H54 (cell line): ENCODE measurements around the gene CXCL3.

Source experiments
- DNase-seq: peaks from one replicate; pipeline ENCODE4 v3.0.0; 2011; ENCODE audit warnings: low spot score, mixed read lengths; ENCODE audit not compliant: insufficient read length
- FAIRE-seq: peaks from 3 replicates; lab custom pipeline; 2011; peaks lifted over from hg19 to GRCh38; lab: Jason Lieb, UNC
- POLR2A ChIP-seq: IDR thresholded peaks from 2 replicates; pipeline ENCODE4 v1.6.1; 2011; ENCODE audit warnings: low read depth, mild to moderate bottlenecking, low read length

Gene CXCL3

DNA sequence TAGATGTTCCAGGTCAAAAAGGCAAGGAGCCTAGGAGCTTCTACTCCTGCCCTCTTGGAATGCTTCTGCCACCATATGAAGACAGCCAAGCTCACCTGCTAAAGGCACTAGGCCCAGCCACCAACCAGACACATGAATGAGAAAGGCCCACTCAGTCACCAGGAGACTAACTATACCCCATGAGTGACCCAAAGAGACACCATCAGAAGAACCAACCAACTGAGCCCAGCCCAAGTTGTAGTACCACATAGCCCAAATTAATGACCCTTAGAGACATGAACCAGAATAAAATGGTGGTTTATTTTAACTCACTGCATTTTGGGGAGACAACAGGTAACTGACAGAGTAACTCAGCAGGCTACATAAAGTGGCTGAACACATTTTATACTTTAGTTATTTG lies 22.9 kb upstream of the CXCL3 start:
- DNase-seq = no peak
- FAIRE-seq = no peak
- no peak for TF ChIP-seq POLR2A

DNA sequence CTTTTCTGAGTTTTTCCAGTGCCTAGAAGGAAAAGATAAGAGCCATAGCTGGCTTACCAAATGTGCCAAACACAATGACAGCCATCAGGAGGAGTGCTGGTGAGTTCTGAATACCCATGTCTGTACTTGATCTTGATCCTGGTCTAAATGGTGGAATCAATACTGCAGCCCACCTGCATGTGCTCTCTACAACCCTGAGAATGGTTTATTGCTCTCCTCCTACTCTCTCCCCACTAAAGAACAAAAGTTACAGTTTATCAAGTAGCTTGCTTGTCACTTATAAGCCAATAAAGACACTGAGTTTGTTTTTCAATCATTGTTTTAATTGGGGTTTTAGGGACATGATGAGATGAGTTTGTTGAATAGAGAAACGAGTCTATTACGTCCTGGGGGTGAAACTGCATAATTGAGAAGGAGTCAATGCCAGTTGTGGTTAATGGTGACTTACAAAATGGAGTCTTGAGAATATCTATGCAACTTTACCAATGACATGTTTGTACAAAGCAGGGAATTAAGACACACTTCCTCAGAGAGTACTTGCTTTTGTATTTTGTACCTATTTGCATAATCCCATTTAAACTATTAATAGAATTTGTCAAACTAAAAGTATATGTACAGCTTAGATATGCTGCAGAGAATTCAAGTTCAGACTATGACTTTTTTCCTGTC lies 20.8 kb upstream of the CXCL3 start:
- FAIRE-seq = no peak
- TF ChIP-seq POLR2A = no peak
- DNase-seq = no peak

GRCh38 chr4:74058048-74058651 lies 19.7 kb upstream of the CXCL3 start:
- FAIRE-seq = no peak
- DNase-seq = no peak

DNA sequence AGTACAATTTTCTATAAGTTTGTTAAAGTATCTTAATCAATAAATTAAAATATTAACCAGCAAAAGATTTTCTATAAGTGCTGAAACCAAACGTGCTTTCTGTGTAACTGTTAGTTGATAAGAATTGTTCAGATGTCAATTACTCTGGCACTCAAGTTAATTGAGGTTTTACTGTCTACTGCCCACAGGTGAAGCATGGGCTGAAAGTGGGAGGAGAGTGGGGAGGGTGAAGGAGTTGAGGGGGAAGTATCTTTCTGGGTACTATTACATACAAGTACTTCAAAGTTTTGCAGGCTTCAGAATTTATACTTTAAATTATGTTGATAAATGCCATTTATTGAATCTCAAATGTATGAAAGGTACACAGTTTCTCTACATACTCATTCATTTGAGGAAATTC lies 19.1 kb upstream of the CXCL3 start:
- FAIRE-seq (no peak), DNase-seq (no peak)
- TF ChIP-seq POLR2A = no peak

More at GRCh38 chr4:74058048-74058651, 19.7 kb upstream of the CXCL3 start:
- TF ChIP-seq POLR2A = no peak

DNA sequence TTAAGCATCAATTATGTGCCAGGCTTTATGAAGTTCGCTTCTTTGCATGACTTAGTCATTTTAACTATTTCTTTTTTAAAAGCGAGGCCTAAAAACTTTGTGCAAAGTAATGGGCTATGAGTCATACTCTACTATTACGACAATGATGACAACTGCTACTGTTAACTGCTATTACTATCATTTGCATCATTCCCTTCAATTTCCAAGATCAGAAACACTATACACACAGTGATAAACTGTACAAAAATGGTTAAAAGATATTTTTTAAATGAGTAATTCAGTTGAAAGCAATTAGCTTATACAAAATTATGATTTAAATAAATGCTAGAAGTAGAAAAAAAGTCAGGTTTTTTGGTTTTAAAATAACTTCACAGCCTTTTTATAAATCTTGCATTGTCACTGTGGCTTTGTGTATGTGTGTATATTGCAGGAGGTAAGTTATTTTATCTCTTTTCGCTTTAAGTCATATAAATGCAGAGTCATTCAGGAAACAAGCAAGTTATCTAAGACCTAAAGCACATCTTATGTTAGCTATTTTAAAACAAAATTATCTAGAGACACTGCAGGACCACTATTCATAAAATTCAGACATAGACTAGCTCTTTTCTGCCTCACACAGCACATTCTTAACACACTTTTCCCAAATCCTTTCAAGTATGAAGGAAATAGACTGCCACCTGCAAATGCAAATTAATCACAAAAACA lies 18.5 kb upstream of the CXCL3 start:
- FAIRE-seq (peak; percentile 50), DNase-seq (no peak)
- TF ChIP-seq POLR2A = no peak

DNA sequence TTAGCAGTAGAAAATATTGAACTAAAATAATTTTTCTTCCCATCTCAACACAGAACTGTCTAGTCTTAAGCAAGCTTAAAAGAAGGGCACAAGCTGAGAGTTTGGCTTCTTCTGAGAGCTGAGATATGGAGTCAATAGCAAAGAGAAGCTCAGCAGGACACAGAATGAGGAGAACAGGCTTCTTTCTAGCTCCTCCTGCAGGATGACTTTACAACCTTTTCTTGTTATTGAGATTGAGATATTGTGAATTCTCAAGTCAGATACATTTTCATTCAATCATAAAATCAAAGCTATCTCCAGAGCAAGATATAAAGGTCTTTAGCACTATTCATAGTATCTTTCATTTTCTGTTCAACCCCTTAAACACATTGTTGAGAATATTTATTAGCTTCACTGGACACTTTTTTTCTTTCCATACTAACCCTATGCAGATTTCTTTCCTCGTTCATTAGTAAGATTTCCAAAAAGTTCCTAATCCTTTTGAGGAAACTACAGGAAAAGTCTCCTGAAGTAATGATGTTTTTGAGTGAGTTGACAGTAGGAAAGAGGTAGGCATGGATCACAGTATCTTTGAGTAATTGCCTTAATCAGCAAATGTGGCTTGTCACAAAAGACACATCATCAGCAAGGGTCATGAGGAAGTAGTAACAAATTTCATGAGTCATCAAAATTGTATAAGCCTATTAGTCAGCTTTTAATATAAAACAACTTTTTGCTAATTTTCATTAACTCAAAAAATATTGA lies 17.8 kb upstream of the CXCL3 start:
- DNase-seq = no peak
- FAIRE-seq = peak; percentile 75
- no peak for TF ChIP-seq POLR2A

GRCh38 chr4:74055498-74055897 lies 17.0 kb upstream of the CXCL3 start:
- no peak for TF ChIP-seq POLR2A
- DNase-seq (no peak), FAIRE-seq (no peak)

DNA sequence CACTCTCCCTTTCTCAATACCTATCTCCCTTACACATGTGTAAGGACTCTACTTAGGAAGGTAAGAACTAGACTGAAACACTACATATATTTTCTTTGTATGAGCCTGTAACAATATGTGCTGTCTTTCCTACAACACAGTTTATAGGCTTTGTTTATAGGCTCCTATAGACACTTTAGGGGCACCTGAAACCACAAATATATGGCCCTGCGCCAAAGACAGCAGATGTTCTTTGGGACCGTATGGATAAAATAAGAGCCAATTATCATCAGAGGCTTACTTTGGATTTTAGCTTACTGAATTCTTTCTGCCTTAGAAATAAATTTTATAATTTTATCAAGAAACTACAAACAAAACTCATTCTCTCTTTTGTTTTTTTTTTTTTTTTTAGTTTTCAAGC lies 16.6 kb upstream of the CXCL3 start:
- DNase-seq (no peak), FAIRE-seq (no peak)
- TF ChIP-seq POLR2A = no peak

GRCh38 chr4:74054483-74055047 lies 16.1 kb upstream of the CXCL3 start:
- TF ChIP-seq POLR2A = no peak
- FAIRE-seq (no peak), DNase-seq (no peak)

GRCh38 chr4:74047152-74047551 lies 8.7 kb upstream of the CXCL3 start:
- FAIRE-seq = no peak

DNA sequence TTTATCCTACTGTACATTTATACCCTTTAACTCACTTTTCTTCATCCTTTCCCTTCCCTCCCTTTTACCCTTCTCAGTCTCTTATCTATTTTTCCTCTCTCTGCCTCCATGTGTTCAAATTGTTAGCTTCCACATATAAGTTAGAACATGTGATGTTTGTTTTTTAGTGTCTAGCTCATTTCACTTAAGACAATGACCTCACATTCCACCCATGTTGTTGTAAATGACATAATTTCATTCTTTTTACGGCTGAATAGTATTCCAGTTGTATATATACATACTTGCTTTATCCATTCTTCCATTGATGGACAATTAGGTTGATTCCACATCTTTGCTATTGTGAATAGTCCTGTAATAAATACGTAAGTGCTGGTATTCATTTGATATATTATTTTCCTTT lies 7.3 kb upstream of the CXCL3 start:
- DNase-seq = no peak
- TF ChIP-seq POLR2A = no peak
- FAIRE-seq = no peak

More at GRCh38 chr4:74047152-74047551, 8.7 kb upstream of the CXCL3 start:
- no peak for DNase-seq
- TF ChIP-seq POLR2A = no peak

GRCh38 chr4:74045247-74045646 lies 6.8 kb upstream of the CXCL3 start:
- no peak for FAIRE-seq
- DNase-seq = no peak
- TF ChIP-seq POLR2A = no peak

GRCh38 chr4:74044677-74045076 lies 6.2 kb upstream of the CXCL3 start:
- DNase-seq (no peak), FAIRE-seq (peak; percentile 30)

More at GRCh38 chr4:74044677-74045076, 6.2 kb upstream of the CXCL3 start:
- TF ChIP-seq POLR2A = no peak
